Thoracic aorta (tissue), 2 donors: Measurements from ENCODE around the gene GDF7. TPM values are rescaled to one million over a fixed set of nuclear protein-coding genes. Genes with fewer than 3 reads are reported as not detected.

Experiments used
- ATAC-seq: fragments of 150-250 bp; one replicate; pipeline ENCODE4 v1.8.0; 2017; ENCODE audit warnings: low read depth; ENCODE audit not compliant: insufficient number of reproducible peaks, low FRiP score
- DNase-seq: peaks from one replicate; pipeline ENCODE4 v3.0.0-alpha.2; 2020; ENCODE audit warnings: low spot score
- H3K27ac ChIP-seq, 2 donors: fragments of 200-600 bp; sonication (generic); 1 replicate in 1 of 2; 2 replicates in 1 of 2; pipeline ENCODE4 v1.5.1; 2016; ENCODE audit warnings: mild to moderate bottlenecking in 2 of 2, moderate library complexity in 2 of 2
- H3K27me3 ChIP-seq: fragments of 200-600 bp; sonication (generic); replicated peaks from 2 replicates; pipeline ENCODE4 v1.6.0; 2016; ENCODE audit warnings: mild to moderate bottlenecking; ENCODE audit not compliant: insufficient read depth
- H3K36me3 ChIP-seq: fragments of 200-600 bp; sonication (generic); one replicate; pipeline ENCODE4 v1.5.1; 2016
- H3K4me1 ChIP-seq, 2 donors: fragments of 200-600 bp; sonication (generic); 1 replicate in 1 of 2; 2 replicates in 1 of 2; pipeline versions ENCODE4 v1.5.1 to v1.6.0; 2016; ENCODE audit warnings: low read depth in 2 of 2, mild to moderate bottlenecking in 1 of 2; ENCODE audit not compliant: control insufficient read depth in 1 of 2
- H3K4me3 ChIP-seq: fragments of 200-600 bp; sonication (generic); 2 replicates; pipeline ENCODE4 v1.5.1; 2016; ENCODE audit warnings: mild to moderate bottlenecking
- H3K9me3 ChIP-seq: fragments of 200-600 bp; sonication (generic); 2 replicates; pipeline ENCODE4 v1.5.1; 2016
- total RNA-seq, 2 donors: library from RNA; depleted of rRNA; stranded (reverse); fragments of >200 nt; gene quantifications; one replicate each; pipeline versions ENCODE4 v1.1.0 to v1.2.3, GENCODE V29; 2016
- TF ChIP-seq, protein P1 (sequence below): fragments of 200-600 bp; sonication (generic); IDR thresholded peaks from one replicate; pipeline ENCODE4 v1.5.1; 2019; ENCODE audit warnings: antibody characterized with exemption

The GDF7 gene
- total RNA-seq, 2 donors from 2014 or later, result 39.7 to 40.7 TPM

DNA sequence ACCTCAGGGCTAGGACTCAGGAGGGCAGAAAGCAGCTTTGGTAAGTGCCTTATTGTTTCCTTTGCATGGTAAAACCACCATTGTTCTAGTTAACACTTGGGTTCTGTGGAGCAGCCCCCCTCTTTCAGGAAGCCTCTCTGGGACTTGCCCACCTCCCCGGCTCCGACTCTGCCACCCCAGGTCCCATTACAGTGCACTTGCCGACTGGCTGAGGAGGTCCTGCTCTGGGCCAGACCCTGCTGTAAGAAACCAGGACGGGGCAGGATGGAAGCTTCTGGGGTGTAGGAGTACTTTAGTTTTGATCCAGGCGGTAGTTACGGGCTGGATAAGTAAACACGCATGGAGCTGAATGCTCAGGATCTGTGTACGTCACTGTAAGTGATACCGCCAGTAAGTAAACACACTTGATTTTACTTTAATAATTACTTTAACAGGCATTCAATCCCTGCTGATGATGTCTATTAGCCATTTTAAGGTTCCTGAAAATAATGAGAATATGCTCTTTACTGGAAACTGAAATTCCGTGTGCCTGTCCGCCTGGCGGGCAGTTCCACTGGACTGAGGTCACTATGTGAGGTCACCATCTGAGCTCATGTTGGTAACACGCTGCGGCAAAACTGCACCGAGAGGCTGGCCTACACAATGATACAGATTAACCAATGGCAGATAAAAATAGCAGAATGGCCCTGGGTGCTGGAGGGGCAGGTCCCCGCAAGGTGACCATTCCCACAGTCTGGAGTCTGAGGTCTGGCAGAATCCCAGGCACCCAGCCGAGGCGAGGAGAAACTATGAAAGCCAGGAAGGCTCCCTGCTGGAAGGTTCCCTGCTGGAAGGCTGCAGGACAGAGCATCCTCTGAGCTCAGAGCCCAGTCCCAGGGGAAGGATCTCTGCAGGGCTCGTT lies 41.2 kb upstream of the GDF7 start:
- Histone ChIP-seq H3K4me1 (peaks cover 0 to 27% of the 10 kb centered on the region in 2 donors), H3K27ac (peak overlapping the region; percentile 41 to 79), H3K36me3 (peaks cover 48% of the 10 kb centered on the region), H3K4me3 (no peak overlapping the region), H3K9me3 (no peaks in the 10 kb centered on the region), H3K27me3 (no peaks in the 10 kb centered on the region)
- TF ChIP-seq, protein P1, sequence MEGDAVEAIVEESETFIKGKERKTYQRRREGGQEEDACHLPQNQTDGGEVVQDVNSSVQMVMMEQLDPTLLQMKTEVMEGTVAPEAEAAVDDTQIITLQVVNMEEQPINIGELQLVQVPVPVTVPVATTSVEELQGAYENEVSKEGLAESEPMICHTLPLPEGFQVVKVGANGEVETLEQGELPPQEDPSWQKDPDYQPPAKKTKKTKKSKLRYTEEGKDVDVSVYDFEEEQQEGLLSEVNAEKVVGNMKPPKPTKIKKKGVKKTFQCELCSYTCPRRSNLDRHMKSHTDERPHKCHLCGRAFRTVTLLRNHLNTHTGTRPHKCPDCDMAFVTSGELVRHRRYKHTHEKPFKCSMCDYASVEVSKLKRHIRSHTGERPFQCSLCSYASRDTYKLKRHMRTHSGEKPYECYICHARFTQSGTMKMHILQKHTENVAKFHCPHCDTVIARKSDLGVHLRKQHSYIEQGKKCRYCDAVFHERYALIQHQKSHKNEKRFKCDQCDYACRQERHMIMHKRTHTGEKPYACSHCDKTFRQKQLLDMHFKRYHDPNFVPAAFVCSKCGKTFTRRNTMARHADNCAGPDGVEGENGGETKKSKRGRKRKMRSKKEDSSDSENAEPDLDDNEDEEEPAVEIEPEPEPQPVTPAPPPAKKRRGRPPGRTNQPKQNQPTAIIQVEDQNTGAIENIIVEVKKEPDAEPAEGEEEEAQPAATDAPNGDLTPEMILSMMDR, result no peak
- DNase-seq, result no peak
- ATAC-seq, result peak; percentile 42

- no peak for DNase-seq
- Histone ChIP-seq H3K27me3 (no peaks in the 10 kb centered on the region), H3K27ac (peak overlapping the region; percentile 32 to 79), H3K4me3 (no peak overlapping the region), H3K36me3 (peaks cover 43% of the 10 kb centered on the region), H3K9me3 (no peaks in the 10 kb centered on the region), H3K4me1 (peaks cover 0 to 25% of the 10 kb centered on the region in 2 donors)
- no peak for ATAC-seq
- TF ChIP-seq, protein P1, result no peak
These were observed 40.6 kb upstream of the GDF7 start for GRCh38 chr2:20626392-20626697.

GRCh38 chr2:20626698-20627513 lies 40.0 kb upstream of the GDF7 start:
- peaks cover 37% of the 10 kb centered on the region for H3K36me3 ChIP-seq
- H3K27ac ChIP-seq, result peak overlapping the region; percentile 32 to 79
- no peaks in the 10 kb centered on the region for H3K27me3 ChIP-seq
- no peak for DNase-seq
- H3K4me1 ChIP-seq, result peaks cover 0 to 21% of the 10 kb centered on the region in 2 donors
- no peak for ATAC-seq
- H3K4me3 ChIP-seq, result no peak overlapping the region
- TF ChIP-seq, protein P1, result no peak
- H3K9me3 ChIP-seq, result no peaks in the 10 kb centered on the region

- ATAC-seq, result no peak
- Histone ChIP-seq H3K9me3 (no peaks in the 10 kb centered on the region), H3K27ac (peak overlapping the region in 1 of 2 donors; percentile 79), H3K4me3 (no peak overlapping the region), H3K36me3 (peaks cover 30% of the 10 kb centered on the region), H3K27me3 (no peaks in the 10 kb centered on the region), H3K4me1 (peaks cover 0 to 21% of the 10 kb centered on the region in 2 donors)
- DNase-seq, result no peak
- TF ChIP-seq, protein P1, result no peak
These were observed 39.1 kb upstream of the GDF7 start for GRCh38 chr2:20627712-20628380.

- Histone ChIP-seq H3K4me3 (no peak overlapping the region), H3K9me3 (no peaks in the 10 kb centered on the region), H3K27ac (no peak overlapping the region), H3K4me1 (peaks cover 2 to 30% of the 10 kb centered on the region in 2 donors), H3K27me3 (no peaks in the 10 kb centered on the region), H3K36me3 (peaks cover 16% of the 10 kb centered on the region)
- ATAC-seq (no peak), DNase-seq (no peak)
- TF ChIP-seq, protein P1, result no peak
These were observed 37.8 kb upstream of the GDF7 start for GRCh38 chr2:20629181-20629580.
